Measurements from ENCODE around the gene CGN.
A peak's percentile ranks its signal among the peaks of the same experiment; 100 is the strongest.
"Not testable (repeated sequence)": the region's sequence is repeated elsewhere in the genome, so short reads cannot be mapped to it uniquely, and the experiment has no call there.

Gene CGN

DNA sequence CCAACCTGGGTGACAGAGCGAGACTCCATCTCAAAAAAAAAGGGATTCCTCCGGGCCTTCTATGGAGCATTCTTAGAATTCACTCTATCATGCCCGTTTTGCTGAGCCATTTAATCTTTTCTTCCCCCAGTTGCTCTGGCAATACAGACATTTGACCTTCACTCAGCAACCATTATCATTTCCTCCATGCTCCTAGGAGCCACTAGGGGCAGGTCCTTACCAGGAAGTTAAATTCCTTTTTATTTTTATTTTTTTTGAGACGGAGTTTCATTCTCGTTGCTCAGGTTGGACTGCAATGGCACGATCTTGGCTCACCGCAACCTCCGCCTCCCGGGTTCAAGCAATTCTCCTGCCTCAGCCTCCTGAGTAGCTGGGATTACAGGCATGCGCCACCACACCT, 9.7 kb upstream of the CGN start:
- no peak for DNase-seq

DNA sequence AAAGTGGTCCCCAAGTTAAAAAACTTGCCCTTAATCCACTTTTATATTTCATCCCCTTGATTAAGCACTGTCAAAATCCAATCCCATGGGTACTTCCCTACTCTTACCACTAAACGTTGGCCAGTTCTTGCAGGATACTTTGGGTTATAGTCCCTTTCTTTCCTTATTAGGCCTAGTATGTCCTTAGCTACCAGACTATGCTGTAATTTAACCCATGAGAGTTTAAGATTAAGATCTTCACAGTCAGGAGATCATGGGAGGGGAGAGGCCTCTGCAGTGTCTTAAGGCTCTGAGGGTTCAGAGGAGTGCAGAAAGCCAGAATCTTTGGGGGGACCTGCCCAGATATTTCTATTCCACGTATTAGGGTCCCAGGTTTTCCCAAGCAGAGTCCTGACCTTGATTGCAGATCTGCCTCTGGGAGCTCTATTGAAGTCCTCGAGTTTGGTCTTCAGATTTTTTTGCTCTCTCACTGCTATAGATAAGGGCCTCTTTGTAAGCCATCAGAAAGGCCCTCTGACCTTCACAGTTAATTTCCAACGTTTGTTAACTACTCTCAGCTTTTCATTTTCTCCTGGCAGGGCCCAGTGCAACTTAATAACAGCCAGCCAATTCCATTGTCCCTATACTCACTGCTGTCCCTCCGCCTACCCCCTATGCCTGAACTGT, 9.0 kb upstream of the CGN start:
- no peak for DNase-seq

DNA sequence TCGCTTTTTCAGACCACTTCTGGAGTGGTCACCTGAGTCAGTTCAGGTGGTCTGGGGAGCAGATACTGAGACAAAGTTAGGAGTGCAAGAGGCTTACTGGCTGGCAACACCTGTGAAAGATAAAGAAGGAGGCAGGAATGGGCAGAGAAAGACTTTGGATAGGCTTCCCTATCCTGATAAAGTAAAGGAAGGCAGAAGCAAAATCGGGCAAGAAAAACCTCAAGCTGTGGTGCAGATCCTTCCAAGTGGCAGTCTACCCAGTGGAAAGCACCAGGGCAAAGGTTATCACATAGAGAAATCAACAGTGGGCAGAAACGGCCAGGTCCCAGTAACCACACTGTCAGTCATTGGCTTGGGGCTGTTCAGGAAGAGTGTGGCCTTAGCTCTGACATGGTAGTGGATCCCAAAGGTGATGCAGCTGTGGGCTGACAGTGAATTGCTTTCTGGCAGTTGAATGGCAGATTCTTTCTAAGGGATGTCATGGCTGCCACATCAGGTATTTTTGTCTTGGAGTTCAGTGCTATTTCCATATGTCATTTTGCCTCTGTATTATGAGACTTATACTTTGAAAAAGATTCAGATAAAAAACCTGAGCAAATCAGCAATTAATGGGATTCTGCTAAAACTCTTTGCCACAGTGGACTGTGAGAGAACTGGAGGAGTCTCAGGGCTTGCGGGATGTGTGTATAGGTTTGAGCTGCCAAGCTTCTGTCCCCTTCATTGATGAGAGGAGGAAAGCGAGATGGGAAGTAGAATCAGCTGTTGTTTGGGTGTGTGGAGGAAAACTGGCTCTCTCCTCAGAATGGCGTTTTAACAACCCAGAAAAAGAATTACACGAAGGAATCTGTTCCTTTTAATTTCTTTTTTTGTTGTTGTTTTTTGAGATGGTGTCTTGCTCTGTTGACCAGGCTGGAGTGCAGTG, 8.1 kb upstream of the CGN start:
- no peak for DNase-seq

DNA sequence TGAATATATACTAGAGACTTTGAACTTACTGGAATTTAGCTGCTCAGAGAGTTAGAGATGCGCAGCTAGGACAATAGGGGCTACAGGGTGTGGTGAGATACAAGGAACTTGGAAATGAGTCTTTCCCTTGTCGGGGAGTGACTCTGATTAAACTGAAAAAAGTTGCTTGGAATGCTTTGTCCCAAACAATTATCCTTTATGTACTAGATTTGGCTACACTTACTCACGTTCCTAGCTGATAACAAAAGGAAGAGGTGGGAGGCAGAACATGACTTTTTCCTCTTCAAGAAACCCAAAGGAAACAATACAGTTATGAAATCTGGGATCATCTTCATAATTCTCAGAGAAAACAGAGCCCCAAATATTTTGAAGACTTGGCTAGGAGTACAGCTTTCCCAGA, 6.9 kb upstream of the CGN start:
- no peak for DNase-seq

DNA sequence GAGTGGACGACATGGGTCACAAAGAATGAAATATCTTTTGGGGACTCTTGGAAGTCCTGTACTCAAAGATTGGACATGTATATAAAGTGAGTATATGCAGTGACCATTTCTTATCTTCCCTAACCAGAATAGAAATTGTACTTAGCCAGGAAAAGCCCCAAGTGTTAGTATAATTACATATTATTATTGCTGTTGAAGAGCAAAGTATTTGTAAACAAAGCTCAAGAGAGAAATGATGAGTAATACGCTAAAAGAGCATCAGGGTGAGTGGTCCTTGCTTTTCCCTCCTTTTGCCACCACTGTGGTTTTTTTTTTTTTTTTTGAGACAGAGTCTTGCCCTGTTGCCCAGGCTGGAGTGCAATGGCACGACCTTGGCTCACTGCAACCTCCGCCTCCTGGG, 6.4 kb upstream of the CGN start:
- DNase-seq = no peak

DNA sequence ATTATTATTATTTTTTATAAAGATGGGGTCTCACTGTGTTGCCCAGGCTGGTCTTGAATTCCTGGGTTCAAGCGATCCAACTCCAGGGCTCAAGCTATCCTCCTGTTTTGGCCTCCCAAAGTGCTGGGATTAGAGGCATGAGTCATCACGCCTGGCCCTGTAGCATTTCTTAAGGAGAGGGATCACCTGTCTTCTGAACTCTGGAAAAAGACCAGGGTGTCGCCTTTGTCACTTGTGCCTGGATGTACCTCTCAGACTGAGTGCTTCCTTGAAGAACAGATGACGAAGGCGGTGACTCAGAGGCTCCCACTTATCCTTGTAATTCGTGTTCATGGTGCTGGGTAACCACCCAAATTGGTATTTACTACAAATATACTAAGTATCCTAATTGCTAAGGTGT, 2.4 kb upstream of the CGN start:
- DNase-seq = no peak

DNA sequence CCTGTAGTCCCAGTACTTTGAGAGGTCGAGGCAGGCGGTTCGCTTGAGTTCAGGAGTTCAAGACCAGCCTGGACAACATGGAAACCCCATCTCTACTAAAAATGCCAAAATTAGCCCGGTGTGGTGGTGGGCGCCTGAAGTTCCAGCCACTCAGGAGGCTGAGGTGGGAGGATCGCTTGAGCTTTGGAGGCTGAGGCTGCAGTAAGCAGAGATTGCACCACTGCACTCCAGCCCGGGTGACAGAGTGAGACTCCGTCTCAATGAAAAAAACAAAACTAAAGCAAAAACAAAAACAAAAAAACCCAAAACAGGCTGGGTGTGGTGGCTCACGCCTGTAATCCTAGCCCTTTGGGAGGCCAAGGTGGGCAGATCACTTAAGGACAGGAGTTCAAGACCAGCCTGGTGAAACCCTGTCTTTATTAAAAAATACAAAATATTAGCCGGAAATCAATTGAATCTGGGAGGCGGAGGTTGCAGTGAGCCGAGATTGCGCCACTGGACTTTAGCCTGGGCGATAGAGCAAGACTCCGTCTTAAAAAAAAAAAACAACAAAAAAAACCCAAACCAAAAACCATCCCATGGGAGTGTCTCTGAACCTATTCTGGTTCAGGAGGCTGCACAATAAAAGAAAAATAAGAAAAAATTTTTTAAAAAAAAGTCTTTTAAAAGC, 1.7 kb upstream of the CGN start:
- DNase-seq = no peak

DNA sequence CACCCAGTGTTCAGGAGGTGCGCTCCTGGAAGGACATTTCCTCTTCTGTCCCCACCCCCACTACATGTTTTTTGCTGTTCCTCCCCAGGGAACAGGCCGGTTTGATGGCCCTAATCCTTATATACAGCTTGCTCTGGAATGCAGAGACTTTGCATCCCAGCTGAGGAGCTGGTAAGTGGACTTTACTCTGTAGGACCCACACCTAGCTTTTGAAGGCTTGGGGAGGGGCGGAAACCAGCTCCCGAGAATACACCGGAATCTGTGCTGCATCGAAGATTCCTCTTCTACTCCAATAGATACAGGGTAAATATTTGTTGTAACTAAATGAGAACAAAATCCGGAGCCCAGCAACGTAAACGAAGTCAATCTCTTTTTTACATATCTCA, 1.2 kb upstream of the CGN start:
- DNase-seq = no peak

DNA sequence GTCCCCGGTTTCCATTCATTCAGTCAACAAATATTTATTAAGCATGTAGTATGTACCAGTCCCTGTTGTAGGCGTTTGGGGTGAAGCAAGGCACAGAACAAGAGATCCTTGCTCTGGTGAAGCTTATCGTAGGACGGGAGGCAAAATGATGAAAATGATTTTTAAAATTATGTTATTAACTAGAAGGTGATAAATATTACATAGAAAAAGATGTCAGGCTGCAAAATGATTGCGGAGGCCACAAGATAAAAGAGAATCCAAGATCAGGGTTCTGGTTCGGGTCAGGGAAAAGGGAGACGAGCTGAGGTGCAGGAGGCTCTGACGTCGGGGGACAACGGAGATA, 602 bp upstream of the CGN start:
- DNase-seq = no peak

DNA sequence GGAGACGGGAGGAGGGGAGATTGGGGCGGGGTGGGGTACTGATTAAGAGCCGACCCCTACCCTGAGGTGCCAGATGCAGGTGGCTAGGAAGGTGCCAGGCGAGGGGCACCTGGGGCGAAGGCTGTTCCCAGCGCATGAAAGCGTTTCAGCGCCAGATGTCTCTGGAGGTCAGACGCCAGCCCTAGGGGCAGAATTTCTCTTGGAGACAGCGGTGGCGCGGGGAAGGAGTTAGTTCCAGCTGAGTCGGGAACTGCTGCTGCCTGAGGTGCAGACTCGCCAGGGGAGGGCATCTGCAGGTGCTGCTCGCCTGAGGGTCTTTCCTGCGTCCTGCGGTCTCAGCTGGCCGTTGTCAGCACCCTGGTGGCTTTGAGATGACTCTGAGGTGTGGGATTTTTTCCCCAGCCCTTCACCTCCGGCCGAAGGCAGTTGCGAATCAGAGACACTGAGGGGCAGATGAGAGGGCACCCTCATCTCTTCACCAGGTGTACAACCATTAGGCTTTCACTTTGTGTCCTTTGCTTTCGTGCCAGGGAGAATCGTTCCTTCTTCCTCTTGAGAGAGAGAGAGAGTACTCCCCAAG, 539 bp downstream of the CGN start:
- DNase-seq = peak; percentile 9

DNA sequence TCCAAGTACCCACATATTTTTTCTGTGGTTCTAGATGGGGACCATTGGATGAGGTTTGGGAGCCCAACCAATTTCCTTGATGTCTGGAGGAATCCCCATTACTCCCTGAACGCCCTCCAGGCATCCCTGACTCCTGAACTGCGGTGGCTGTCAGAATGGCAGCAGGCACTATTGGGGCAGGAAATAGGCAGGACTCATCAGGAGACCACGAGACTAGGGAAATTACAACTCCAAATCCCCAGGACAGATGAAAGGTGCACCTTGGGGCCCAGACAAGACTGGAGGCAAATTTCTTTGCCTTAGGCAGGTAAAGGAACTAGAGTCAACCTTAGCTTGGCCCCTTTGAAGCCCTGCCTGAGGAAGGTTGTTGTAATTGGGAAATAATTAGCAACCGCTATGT, 1.1 kb downstream of the CGN start:
- no peak for DNase-seq

DNA sequence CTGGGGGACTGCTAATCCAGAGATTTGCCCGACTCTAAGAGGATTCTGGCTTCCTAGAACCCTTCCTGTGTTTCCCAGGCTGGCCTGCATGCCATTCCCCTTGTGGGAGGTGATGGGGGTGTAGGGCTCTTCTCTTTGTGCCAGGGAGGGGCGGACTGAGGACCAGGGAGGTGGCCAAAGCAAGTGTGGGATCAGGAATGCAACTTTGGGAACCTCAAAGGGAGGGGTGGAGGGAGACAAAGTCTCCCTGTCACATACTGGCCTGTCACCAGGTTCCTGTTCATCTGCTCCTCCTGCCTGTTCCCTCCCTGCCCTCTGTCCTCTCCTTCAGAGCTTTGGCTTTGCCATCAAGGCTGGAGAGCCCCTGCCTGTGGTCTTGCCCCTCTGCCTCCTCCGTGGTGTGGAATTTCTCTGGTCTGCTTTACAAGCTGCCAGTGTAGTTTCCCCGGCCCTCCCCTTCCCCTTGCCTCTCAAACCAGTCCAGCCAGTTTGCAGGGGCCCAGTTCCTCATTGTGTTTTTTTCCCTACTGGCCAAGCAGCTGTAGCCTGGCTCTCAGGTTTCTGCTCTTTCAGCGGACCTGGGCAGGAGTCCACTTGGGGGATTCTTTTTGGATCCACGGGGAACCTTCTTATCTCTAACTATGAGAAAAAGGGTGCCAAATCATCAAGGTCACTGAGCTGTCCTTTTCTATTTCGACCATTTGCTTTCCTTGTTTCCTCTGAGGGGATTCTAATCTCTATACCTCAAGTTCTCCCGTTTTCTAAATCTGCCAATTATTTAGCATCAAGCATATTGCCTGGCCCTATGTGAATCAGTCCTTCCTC, 1.8 kb downstream of the CGN start:
- peak; percentile 77 for DNase-seq

DNA sequence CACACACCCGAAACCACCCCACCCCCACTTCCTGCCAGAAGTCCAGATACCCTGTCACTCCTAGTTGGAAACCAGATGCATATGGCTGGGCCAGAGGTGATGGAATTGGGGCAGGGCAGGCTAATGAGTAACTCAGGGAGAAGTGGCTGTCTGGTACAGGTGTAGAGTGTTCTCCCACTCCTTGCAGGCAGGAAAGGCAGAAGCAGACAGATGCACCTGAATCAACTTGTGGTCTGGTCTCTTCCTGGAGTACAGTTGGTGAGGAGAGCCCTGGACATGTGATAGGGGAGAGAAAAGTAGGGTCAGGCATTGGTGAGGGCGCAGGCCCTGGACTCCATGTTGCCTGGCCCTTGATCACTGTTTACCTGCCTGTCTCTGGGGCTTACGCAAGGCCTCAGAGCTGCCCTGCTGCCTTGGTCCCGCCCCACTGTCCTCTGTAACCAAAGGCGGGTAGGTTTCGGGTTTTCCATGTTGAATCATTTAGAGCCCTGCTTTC, 2.5 kb downstream of the CGN start:
- peak; percentile 59 for DNase-seq

DNA sequence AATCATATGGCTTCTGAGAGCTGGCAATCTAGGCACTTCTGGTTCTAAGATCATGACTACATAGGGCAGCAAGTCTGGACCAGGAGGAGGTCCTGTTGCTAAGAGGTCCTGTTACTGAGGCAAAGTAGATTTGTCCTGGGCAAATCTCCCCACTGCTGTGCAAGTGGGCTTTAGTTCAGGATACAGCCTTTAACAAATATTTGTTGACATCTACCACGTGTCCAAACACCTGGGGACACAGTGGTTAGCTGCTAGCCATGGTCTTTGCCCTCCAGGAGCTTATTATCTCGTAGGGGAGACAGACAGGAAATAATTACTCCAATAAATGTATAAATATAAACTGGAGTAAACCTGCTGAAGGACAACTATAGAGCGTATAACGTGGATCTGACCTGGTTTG, 3.2 kb downstream of the CGN start:
- DNase-seq = no peak

DNA sequence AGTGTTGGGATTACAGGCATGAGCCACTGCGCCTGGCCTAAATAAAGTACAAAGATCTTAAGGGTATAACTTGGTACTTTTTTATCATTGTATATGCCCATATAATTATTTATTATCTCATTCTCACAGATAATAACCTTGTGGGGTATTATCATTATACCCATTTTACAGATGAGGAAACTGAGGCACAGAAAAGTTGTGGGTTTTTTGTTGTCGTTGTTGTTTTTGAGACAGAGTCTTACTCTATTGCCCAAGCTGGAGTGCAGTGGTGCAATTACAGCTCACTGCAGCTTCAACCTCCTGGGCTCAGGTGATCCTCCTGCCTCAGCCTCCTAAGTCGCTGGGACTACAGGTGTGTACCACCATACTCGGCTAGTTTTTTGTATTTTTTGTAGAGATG, 4.1 kb downstream of the CGN start:
- DNase-seq = no peak

DNA sequence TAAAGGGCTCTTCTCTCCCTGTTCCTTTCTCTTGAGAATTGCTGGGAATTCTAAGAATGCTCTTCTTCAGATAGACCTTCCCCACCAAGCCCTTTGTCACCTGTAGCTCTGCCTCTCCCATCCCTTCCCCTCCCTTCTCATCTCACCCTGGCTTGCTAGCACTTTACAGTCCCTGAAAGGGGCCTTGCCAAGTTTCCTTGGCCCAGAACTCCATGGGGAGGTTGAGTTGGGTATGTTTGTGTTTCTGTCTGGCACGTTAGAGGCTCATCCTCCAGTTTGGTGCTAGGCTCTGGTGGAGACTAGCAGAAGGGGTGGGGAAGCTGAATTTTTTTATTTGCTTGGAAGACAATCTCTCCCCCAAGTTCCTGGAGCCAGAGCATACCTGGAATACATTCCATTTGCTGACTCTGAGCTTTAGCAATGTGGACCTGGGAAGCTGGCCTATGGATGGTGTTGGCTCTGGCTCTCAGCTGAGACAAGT, 4.9 kb downstream of the CGN start:
- DNase-seq = no peak

DNA sequence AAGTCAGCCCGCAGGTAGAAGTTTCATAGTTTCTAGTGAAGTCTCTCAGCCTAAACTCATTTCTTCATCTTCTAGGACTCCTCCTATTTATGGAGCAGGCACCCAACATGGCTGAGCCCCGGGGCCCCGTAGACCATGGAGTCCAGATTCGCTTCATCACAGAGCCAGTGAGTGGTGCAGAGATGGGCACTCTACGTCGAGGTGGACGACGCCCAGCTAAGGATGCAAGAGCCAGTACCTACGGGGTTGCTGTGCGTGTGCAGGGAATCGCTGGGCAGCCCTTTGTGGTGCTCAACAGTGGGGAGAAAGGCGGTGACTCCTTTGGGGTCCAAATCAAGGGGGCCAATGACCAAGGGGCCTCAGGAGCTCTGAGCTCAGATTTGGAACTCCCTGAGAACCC, 7.2 kb downstream of the CGN start:
- DNase-seq = no peak

DNA sequence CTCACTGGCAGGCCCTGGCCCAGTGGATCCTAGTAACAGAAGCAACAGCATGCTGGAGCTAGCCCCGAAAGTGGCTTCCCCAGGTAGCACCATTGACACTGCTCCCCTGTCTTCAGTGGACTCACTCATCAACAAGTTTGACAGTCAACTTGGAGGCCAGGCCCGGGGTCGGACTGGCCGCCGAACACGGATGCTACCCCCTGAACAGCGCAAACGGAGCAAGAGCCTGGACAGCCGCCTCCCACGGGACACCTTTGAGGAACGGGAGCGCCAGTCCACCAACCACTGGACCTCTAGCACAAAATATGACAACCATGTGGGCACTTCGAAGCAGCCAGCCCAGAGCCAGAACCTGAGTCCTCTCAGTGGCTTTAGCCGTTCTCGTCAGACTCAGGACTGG, 7.7 kb downstream of the CGN start:
- no peak for DNase-seq

DNA sequence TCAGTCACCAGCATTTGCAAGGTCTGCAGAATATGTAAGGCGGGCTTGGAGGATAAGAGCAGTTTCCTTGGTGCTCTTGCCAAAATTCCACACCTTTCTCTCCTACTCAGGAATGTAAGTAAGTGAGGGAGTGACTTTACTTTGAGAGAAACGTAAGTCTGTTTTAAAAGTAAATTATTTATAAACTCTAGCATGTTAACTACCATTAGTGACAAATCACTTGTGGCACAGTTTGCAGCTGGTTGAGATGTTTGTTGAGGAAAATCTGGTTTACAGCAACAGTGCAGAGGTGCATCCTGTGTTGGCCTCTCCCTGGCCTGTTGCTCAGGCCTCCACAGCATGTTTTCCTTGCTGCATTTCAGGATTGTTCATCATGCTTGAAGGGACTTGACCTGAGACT, 8.5 kb downstream of the CGN start:
- no peak for DNase-seq

DNA sequence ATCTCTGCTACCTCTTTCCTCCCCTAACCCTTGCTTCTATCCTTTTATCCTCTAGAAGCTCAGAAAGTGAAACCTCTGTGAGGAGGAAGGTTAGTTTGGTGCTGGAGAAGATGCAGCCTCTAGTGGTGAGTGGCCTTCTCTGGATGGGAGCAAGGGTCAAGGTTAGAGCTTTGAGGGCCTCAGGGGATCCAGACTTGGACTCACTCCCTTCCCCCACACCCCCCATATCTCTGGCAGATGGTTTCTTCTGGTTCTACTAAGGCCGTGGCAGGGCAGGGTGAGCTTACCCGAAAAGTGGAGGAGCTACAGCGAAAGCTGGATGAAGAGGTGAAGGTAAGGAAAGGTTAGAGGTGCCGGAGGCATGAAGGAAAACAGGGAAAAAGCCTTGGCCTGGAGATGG, 9.2 kb downstream of the CGN start:
- DNase-seq = no peak

DNA sequence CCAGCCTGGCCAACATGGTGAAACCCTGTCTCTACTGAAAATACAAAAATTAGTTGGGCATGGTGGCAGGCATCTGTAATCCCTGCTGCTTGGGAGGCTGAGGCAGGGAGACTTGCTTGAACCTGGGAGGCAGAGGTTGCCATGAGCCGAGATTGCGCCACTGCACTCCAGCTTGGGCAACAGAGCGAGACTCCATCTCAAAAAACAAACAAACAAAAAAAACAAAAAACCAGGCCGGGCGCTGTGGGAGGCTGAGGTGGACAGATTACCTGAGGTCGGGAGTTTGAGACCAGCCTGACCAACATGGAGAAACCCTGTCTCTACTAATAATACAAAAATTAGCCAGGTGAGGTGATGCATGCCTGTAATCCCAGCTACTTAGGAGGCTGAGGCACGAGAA, 11.2 kb downstream of the CGN start:
- not testable (repeated sequence) for DNase-seq

DNA sequence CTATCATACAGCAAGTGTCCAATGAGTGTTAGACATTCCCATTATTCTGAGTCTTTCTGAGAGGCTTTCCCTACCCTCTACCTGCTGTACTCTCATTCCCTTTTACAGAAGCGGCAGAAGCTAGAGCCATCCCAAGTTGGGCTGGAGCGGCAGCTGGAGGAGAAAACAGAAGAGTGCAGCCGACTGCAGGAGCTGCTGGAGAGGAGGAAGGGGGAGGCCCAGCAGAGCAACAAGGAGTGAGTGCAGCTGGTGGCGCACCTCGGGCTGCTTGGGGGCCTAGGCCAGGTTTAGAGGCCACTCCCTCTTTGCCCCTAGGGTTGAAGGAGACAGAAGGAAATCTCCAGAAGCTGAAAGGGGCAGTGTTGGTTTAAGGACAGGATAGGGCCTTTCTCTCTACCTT, 12.1 kb downstream of the CGN start:
- DNase-seq = no peak

DNA sequence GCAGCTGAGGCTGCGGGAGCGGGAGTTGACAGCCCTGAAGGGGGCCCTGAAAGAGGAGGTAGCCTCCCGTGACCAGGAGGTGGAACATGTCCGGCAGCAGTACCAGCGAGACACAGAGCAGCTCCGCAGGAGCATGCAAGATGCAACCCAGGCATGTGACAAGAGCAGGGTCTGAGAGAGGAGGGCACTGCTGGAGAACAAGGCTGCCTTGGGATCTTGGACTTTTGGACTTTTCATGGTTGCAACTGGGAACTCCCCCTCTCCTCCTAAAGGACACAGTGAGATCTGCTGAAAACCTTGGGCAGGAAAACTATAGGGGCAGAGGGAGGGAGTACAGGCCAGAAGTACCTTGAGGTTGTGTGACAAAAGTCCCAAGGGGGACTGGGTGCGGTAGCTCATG, 13.5 kb downstream of the CGN start:
- no peak for DNase-seq

All from NCI-H2029 treated with DMSO at 0.1 percent for 48 hours (cell line).